Thyroid gland (tissue), 4 donors: ENCODE measurements around the gene LPCAT4.

Experiments
- POLR2A ChIP-seq, 2 donors: fragments of 450-650 bp; IDR thresholded peaks; one replicate each; pipeline ENCODE4 v1.6.1; 2017; ENCODE audit warnings: antibody characterized with exemption in 2 of 2, mild to moderate bottlenecking in 2 of 2, moderate library complexity in 1 of 2
- TF ChIP-seq, protein P1 (sequence below), 6 experiments: fragments of 200-600 bp in 3 of 6; fragments of 450-650 bp in 3 of 6; sonication (generic) in 3 of 6; IDR thresholded peaks; one replicate each; pipeline ENCODE4 v1.5.1; 2016 to 2019; ENCODE audit warnings: antibody characterized with exemption in 6 of 6, mild to moderate bottlenecking in 2 of 6, inconsistent platforms in 1 of 6, moderate library complexity in 1 of 6

DNA sequence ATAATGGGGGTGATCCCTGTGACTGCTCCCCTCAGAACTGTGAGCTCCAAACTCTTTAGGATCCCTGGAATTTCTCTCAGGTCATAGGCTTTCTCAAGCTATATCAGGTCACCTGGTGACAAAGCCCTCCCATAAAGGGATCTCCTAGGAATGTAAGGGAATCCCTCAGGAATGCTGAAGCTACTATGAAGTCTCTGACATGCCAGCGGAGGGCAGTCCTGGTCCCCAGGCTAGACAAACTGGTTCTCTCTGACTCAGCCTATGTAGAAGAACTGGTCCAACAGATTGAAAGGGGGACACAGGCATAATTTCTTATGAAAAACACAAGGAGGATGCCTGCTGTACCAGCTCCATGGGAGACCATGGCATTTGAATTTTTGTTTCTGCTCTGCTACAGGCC lies 6.7 kb downstream of the LPCAT4 start:
- TF ChIP-seq, protein P1, sequence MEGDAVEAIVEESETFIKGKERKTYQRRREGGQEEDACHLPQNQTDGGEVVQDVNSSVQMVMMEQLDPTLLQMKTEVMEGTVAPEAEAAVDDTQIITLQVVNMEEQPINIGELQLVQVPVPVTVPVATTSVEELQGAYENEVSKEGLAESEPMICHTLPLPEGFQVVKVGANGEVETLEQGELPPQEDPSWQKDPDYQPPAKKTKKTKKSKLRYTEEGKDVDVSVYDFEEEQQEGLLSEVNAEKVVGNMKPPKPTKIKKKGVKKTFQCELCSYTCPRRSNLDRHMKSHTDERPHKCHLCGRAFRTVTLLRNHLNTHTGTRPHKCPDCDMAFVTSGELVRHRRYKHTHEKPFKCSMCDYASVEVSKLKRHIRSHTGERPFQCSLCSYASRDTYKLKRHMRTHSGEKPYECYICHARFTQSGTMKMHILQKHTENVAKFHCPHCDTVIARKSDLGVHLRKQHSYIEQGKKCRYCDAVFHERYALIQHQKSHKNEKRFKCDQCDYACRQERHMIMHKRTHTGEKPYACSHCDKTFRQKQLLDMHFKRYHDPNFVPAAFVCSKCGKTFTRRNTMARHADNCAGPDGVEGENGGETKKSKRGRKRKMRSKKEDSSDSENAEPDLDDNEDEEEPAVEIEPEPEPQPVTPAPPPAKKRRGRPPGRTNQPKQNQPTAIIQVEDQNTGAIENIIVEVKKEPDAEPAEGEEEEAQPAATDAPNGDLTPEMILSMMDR (IDR thresholded peaks at IDR 0.05), result no peak
- TF ChIP-seq POLR2A (IDR thresholded peaks at IDR 0.05), result no peak
